CD4-positive, alpha-beta T cell treated with Interleukin-15 for 1 hour (primary cell): ENCODE measurements around the gene USP46.

Experiments
- DNase-seq: peaks from one replicate; pipeline ENCODE4 v3.0.0-alpha.2; 2020

The USP46 gene

DNA sequence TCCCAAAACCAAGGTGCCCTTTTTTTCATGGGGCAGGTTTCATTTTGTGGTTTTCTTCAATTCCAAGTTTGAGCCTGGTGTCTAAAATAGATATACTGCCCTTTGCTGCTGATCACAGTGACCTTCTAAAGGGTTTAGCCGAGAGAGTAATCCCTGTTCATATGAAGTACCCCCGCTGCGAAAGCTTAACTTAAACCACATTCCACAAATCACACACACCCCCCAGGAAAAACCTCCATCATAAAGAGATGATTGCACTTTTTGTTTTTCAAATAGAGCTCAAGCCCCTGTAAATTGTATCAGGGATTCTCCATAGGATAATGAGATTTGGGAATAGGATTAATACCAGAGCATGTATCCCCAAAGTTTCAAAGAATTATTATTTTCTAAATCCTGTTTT, 90.8 kb downstream of the USP46 start:
- no peak for DNase-seq

DNA sequence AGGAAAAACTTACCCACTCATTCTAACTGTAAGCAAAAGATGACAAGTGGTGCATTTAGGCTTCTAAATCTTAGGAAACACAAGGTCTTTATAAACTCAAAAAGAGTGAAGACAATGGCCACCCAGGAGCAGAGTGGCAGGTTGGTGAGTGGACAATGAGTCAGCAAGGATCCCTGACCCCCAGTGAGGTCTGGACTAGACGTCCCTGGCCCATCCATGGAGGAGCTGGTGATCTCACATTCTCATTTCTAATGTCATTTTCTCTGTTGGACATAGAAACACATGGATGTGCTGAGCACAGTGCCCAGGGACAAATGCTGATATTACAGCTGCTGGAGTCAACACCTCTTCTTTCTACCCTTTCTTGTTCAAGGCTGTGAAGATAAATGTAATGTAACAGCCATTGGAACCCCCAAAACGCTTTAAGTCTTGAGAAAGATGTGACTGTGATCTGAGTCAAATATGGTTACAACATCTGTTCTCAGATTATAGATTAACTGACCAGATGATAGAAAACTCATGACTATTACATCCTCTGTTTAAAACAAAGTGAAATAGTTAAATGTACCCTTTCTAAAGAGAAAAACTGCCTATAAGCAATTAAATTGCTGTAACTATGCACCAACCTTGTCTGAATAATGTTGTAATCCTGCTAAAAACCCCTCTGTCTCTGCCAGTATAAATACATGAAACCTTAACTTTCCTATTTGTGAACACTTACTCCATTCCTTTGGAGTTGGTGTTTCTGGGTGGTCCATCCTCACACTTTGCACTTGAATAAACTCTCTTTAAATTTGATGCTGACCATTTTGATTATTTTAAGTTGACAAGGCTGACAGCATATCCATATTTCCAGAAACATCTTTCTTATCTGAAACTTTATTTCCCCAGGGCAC, 92.7 kb downstream of the USP46 start:
- DNase-seq = no peak

GRCh38 chr4:52560844-52561280, 98.2 kb downstream of the USP46 start:
- no peak for DNase-seq

GRCh38 chr4:52555356-52555716, 103.8 kb downstream of the USP46 start:
- DNase-seq = no peak

DNA sequence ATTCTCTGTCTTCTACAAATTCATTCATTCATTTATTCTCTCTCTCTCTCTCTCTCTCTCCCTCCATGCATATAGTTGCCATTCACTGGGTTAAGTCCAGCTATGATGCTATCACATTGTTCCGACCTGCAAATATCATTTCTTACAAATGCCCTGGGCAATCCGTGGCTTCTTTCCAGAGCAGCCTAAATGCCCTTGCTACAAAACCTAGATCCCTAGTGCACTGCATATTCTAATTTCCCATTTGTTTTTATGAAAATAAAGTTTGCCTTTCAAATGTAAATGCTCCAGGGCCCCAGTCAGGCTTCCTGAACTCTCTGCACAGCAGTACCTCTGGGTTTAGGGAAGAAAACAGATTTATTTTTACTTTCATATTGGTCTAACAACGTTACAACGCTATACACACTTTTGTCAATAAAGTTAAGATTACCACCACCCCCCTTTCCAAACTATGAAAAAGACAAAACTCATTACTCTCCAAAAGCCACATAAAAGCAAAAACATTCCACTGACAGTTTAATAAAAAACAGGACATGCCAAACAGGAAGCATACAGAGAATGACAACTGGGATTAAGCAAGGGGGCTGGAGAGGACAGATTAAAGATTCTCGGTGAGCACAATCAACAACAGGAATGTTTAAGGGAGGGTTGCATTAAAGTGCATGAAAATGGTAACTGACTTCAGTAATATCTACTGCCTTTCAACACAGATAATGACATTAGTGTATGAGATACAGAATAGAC, 104.3 kb downstream of the USP46 start:
- DNase-seq = no peak

- no peak for DNase-seq
Observed at GRCh38 chr4:52552778-52553177, 106.3 kb downstream of the USP46 start.

DNA sequence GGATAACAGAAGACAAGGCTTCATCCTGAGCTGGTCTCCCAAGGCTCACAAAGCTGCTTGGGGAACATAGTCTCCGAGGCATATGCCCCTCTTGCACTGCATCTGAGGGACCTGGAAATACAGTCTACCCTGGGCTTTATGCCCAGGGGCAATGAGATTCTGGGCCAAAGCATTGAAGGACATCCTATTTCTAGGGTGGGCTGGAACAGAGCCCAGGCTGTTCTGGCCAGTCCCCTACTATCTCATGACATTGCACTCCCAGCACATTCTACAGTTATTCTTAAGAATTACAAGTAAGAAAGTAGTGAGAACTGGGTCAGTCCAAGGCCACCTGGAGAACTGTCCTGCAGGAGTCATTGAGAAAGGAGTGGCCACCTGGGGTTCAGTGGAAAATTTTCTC, 107.6 kb downstream of the USP46 start:
- no peak for DNase-seq

DNA sequence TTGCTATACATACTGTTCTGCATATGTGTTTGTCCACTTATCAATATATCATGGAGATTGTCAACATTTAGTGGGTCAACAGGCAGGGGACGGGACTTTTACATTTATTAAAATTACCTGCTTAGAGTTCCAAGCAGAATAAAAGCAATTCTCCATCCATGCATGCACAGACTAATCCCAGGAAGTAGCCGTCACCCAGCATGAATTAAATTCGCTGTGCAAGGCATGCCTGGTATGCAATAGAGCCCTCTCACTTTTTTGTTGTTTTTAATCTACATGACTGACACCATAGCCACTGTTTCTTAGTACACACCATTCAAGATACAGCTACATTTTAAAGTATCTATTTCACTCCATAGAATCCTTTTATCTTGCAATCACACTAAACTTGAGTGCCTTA, 108.9 kb downstream of the USP46 start:
- DNase-seq = no peak

DNA sequence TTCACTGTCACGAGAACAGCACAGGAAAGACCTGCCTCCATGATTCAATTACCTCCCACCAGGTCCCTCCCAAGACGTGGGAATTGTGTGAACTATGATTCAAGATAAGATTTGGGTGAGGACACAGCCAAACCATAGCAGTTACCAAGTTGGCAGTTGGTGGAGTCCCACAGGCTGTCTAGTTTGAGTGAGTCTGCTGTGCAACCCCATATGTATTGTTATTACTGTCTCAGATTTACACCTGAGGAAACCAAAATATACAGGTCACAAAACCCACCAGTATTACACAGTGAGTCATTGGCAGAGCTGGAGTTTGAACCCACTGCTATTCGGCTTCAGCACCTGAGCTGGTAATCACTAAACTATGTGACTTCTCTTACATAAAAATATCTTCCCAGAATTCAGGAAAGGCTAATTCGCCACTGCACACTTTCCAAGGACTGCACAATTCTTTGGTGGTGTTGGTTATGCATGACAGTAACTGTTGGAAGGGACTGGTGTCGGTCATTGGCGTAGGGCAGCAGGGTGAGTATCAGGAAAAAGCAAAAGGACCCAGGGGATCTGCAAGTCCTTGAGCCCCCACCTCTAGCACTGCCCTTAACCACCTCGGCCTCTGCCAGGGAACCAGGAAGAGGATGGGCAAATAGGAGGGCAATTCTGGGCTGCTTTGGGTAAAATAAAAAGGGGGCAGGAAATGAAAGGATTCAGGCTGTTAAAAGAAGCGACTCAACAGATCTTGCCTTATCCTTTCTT, 110.1 kb downstream of the USP46 start:
- no peak for DNase-seq

GRCh38 chr4:52546449-52546848, 112.7 kb downstream of the USP46 start:
- no peak for DNase-seq

DNA sequence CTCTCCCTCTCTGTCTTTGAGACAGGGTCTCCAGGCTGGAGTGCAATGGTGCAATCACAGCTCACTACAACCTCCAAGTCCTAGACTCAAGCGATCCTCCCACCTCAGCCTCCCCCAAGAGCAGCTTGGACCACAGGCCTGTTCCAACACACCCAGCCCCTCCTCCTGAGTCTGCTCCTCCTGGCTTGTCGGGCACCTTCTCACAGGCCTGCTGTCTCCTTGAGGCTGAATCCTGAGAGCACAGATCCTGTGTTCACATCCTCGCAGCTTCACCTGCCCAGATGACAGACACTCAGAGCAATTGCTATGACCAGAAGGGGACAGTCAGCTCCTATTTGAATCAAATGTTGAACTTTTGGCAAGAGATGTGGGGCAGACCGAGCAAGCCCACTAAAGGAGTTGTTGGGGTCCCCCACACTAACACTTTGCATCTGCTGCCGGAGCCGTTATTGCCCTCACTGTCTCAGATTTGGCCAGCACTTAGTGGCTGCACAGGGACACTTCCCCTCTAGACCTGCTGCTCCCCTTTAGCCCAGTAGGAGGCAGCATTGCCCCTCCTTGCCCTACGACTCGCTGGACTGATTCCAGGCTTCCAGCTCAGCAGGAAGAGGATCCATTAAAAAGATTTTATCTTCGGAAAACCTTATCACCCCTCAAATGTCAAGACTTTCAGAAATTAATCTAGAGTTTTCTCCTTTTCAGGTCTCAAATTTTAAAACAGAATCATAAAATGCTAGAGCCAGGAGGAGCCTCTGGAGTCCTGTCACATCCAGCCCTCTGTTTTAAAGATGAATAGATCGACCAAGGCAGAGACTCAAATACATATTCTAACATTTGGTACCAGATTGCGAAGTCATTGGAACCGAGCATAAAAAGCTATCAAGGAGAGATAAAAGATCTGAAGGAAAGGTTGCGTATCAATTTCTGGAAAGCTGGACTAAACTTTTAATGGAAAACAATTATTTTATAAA, 113.7 kb downstream of the USP46 start:
- peak; percentile 36 for DNase-seq
